GM18873 (cell line): ENCODE measurements around the gene CEP85L.

ENCODE experiments used
- ATAC-seq: cut with Tn5 transposase; IDR thresholded peaks from one replicate; pipeline ENCODE4 v1.9.1; 2021; ENCODE audit warnings: mild to moderate bottlenecking, moderate library complexity, moderate number of reproducible peaks; ENCODE audit not compliant: unreplicated experiment, low FRiP score

Gene CEP85L

DNA sequence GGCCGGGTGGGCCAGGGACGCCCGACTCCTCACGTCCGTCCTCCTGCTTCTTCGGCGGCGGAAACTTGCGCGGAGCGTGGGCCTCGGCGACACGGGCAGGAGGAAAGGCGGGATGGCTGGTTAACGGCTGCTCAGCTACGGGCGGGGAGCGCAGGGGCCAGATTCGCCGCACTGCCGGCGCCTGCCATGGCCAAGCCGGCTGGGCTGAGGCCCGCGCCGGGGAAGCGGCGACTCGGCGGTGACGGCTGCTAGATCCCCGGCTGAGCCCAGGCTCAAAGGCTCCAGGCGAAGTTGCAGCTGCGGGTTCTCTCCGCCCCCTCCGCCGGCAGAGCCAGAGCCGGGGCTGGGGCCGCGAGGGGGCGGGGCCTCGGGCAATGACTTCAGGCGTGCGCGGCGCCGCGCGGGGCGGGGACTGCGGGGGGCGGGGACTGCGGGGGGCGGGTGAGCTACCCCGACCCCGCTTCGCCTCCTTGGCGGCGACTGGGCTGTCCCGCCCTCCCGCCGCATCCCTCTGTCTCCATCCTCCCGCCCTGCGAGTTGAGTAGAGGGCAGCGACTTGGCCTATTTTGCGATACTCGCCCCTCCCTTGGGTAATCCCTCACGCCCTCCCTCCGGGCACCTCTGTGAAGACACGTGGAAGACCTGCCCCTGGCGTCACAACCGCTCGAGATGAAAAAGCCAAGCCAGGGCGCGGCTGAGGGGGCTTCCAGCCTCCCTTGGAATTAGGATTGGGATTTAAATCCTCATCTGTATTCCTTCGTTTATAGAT lies at the start of gene CEP85L:
CEP85L (minus strand) TSS at position 310 of the 769 bp plus-strand sequence. CDS start 322 bp downstream, outside the sequence.
- ATAC-seq: peak; percentile 64

- no peak for ATAC-seq
These were observed 49.1 kb upstream of the CEP85L start for GRCh38 chr6:118700531-118700930.

- no peak for ATAC-seq
These were observed 46.2 kb upstream of the CEP85L start for GRCh38 chr6:118697554-118697953.

- ATAC-seq: no peak
These were observed 44.9 kb upstream of the CEP85L start for GRCh38 chr6:118696271-118696670.

- ATAC-seq: no peak
These were observed 42.2 kb upstream of the CEP85L start for GRCh38 chr6:118693562-118693961.

- no peak for ATAC-seq
These were observed 34.5 kb upstream of the CEP85L start for GRCh38 chr6:118685823-118686449.

DNA sequence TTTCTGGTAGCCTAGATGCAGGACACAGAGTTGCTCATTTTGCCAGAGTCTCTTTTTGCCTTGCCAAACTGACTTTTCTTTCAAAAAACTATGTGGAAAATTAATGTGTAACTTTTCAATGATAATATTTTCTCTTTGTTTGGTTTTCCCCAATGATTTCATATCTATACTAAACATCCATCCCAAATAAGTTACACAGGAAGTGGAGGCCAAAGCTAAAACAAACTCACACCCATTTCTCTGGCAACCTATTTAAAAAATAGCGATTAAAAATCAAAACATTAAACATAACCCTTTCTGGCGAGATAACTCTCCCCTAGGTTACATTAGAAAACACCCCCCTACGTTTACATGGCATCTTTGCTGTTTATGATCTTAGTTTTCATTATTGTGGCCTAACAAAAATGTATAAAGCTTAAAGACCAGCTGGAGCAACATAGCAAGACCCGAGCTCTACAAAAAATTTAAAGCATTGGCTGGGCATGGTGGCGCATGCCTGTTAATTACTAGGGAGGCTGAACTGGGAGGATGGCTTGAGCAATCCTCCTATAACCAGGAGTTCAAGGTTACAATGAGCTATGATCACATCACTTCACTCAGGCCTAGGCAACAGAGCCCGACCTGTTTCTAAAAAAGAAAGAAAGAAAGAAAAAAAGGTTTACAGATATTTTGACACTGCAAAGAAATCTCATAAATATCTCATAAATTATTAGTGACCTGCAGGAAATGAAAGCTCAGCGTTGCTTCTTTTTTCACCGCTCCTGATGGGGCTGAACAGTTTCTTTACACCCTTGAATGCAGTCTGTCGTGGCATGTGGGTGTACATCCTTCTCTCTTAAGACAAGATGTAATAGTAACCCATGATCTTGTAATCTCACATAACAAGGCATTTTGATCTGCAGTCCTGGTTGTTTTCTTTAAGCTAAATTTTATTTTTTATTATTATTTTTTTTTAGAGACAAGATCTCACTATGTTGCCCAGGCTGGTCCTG lies 32.8 kb upstream of the CEP85L start:
- no peak for ATAC-seq

GRCh38 chr6:118680452-118681095 lies 29.2 kb upstream of the CEP85L start:
- no peak for ATAC-seq

GRCh38 chr6:118679327-118679901 lies 28.0 kb upstream of the CEP85L start:
- ATAC-seq: no peak

DNA sequence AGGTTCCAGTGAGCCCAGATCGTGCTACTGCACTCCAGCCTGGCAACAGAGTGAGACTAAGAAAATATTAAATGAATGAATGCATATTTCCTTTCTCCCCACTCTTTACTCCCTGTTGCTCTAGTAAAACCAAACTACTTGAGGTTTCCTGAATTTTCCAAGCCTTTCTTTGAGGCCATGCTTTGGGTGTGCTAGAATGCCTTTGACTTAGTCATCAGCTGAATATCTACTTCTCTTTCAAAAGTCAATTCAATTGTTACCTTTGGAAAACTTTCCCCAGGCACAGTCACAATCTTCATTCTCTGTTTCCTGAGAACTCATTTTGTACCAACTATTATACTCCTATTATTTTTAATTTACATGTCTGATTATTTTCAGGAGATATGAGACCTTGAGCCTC lies 27.5 kb upstream of the CEP85L start:
- no peak for ATAC-seq

- ATAC-seq: no peak
These were observed 25.8 kb upstream of the CEP85L start for GRCh38 chr6:118677193-118677592.

DNA sequence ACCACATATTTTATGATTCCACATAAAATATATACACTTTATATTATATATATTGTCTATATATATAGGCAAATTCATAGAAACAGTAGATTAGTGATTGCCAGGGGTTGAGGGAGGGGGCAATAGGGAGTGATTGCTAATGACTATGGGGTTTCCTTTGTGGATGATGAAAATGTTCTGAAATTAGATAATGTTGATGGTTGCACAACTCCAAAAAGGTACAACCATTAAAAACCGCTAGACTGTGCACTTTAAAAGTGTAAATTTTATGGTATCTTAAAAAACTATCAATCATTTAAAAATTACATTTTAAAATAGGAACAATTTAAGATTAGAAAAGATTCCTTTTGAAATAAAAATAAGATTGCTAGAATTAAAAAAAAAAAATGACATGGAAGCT lies 23.8 kb upstream of the CEP85L start:
- no peak for ATAC-seq

DNA sequence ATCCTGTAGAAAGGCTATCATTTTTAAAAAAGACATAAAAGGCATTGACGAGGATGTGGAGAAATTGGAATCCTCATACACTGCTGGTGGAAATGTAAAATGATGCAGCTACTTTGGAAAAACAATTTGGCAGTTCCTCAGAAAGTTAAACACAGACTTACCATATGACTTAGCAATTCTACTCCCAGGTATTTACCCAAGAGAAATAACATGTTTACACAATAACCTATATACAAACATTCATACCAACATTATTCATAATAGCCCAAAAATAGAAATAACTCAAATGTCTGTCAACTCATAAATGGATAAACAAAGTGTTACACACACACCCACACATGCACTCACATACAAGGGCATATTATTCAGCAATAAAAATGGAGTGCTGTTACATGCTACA lies 23.4 kb upstream of the CEP85L start:
- no peak for ATAC-seq

DNA sequence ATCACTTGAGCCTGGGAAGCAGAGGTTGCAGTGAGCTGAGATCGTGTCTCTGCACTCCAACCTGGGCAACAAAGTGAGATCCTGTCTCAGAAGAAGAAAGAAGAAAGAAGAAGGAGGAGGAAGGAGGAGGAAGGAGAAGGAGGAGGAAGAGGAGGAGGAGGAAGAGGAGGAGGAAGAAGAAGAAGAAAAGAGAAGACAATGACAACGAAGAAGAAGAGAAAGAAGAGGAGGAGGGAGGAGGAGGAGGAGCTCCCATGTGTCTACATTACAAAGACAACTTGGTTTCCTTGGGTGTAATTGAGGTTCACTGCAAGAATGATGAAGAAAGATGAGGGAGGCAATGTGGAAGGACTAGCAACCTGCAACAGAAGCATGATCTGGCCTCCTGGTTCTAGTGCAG lies 21.3 kb upstream of the CEP85L start:
- no peak for ATAC-seq

GRCh38 chr6:118669561-118669960 lies 18.2 kb upstream of the CEP85L start:
- ATAC-seq: no peak

DNA sequence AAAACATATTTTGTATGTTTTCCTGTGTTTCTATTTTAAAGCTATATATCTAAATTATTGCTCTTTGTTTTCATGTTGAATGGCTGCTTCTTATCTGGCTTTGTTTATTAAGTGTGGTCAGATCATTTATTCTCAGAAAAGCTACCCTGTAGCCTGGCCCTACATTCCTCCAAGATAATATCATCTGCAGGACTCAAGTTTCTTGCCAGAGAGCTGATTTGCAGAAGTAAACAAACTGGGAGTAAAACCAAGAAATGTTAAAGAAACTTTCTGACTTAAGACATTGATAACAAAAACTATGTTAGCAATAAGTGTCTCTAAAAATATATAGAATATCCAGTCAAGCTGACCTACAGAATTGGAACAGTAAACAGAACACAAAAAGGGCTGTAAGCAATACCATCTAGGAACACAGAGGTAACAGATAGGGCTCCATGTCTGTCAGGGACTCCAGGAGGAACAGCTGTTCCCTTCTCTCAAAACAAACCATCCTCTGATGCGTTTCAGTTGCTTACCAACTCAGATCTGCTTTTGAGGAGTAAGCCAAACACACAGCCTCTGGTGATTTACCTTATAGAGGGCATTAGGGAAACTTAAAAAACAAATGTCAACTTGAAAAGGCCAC lies 17.5 kb upstream of the CEP85L start:
- no peak for ATAC-seq

DNA sequence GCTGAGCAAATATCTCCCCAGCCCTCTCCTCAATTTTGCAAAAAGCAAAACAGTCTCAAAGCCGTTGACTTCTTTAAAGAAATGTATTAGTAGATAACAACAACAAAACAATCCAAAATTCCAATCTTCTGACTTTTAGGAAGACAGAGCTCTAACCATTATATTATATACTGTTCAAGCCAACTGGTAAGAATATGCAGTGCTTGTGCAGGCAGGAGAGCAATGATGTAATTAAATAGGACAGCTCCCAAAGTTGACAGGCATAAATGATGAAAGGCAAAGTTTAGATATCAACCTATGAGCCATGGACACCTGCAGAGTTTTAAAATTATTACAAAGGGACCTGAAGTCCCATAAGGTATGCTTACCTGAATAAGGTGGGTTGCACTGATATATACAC lies 16.6 kb upstream of the CEP85L start:
- no peak for ATAC-seq

DNA sequence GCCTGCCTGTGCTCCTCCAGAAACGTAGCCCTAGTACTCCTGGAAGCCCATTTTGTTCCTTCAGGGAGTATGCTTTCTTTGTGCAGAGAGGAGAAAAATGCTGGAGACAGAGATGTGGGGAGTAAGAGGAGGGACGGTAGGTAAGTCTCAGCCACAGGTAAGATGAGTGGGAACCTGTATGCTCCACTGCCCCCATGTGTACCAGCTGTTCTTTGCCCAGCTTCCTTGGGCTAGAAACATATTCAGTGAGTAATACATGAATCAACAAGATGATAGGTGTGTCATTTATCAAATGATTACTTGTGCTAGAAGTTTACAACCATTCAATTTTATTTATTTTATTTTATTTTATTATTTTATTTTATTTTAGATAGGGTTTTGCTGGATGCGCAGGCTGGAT lies 13.6 kb upstream of the CEP85L start:
- ATAC-seq: no peak
